ENCODE measurements around the gene ACR. TPM values are rescaled to one million over a fixed set of nuclear protein-coding genes. Genes with fewer than 3 reads are reported as not detected.

Gene ACR
- total RNA-seq, 1 donor from 2014 or later, result 0.45 TPM

- Mint-ChIP-seq H3K4me1 (ENCODE audit: low read depth) (no peaks in the 10 kb centered on the region), H3K27ac (ENCODE audit: unreplicated experiment) (no peak overlapping the region), H3K27me3 (ENCODE audit: low read depth) (no peaks in the 10 kb centered on the region), H3K9me3 (ENCODE audit: low read depth) (no peaks in the 10 kb centered on the region), H3K4me3 (ENCODE audit: unreplicated experiment) (no peak overlapping the region), H3K36me3 (ENCODE audit: low read depth) (peaks cover 4% of the 10 kb centered on the region)
- TF ChIP-seq CTCF (IDR thresholded peaks at IDR 0.05), result no peak
- no peak for DNase-seq (ENCODE audit: low spot score)
Measured at GRCh38 chr22:50708474-50708873, 29.5 kb upstream of the ACR start.

DNA sequence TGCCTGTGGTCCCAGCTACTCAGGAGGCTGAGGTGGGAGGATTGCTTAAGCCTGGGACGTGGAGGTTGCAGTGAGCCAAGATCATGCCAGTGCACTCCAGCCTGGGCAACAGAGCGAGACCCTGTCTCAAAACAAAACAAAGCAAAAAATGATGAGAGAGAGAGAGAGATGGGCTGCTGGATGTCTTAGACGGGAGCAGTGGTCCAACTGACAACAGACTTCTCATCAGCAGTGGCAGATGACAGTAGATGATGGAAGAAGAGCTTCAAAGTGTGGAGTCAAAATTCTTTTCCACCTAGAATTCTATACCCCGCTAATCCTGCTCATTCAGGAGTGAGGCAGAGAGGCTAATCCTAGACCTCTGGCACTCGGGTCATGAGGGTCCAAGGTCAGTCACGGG lies 29.0 kb upstream of the ACR start:
- Mint-ChIP-seq H3K36me3 (ENCODE audit: low read depth) (peaks cover 4% of the 10 kb centered on the region), H3K4me1 (ENCODE audit: low read depth) (no peaks in the 10 kb centered on the region), H3K27me3 (ENCODE audit: low read depth) (no peaks in the 10 kb centered on the region), H3K9me3 (ENCODE audit: low read depth) (no peaks in the 10 kb centered on the region), H3K4me3 (ENCODE audit: unreplicated experiment) (no peak overlapping the region), H3K27ac (ENCODE audit: unreplicated experiment) (no peak overlapping the region)
- no peak for TF ChIP-seq CTCF (IDR thresholded peaks at IDR 0.05)
- DNase-seq (ENCODE audit: low spot score), result no peak

GRCh38 chr22:50710221-50710620 lies 27.8 kb upstream of the ACR start:
- TF ChIP-seq CTCF (IDR thresholded peaks at IDR 0.05), result no peak
- H3K4me1 Mint-ChIP-seq (ENCODE audit: low read depth), result no peaks in the 10 kb centered on the region
- H3K27me3 Mint-ChIP-seq (ENCODE audit: low read depth), result no peaks in the 10 kb centered on the region
- H3K9me3 Mint-ChIP-seq (ENCODE audit: low read depth), result no peaks in the 10 kb centered on the region
- peaks cover 4% of the 10 kb centered on the region for H3K36me3 Mint-ChIP-seq (ENCODE audit: low read depth)
- no peak overlapping the region for H3K27ac Mint-ChIP-seq (ENCODE audit: unreplicated experiment)
- H3K4me3 Mint-ChIP-seq (ENCODE audit: unreplicated experiment), result no peak overlapping the region
- DNase-seq (ENCODE audit: low spot score), result peak; percentile 56

DNA sequence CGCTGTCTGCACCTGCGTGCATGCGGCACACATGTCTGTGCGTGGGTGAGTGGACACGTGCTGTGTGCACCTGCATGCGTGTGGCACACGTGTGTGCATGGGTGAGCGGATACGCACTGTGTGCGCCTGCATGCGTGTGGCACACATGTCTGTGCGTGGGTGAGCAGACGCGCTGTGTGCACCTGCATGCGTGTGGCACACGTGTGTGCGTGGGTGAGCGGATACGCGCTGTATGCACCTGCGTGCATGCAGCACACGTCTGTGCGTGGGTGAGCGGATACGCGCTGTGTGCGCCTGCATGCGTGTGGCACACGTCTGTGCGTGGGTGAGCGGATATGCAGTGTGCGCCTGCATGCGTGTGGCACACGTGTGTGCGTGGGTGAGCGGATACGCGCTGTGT lies 27.1 kb upstream of the ACR start:
- H3K4me3 Mint-ChIP-seq (ENCODE audit: unreplicated experiment), result no peak overlapping the region
- H3K4me1 Mint-ChIP-seq (ENCODE audit: low read depth), result no peaks in the 10 kb centered on the region
- TF ChIP-seq CTCF (IDR thresholded peaks at IDR 0.05), result no peak
- no peak overlapping the region for H3K27ac Mint-ChIP-seq (ENCODE audit: unreplicated experiment)
- no peaks in the 10 kb centered on the region for H3K27me3 Mint-ChIP-seq (ENCODE audit: low read depth)
- H3K36me3 Mint-ChIP-seq (ENCODE audit: low read depth), result peaks cover 4% of the 10 kb centered on the region
- peak; percentile 63 for DNase-seq (ENCODE audit: low spot score)
- H3K9me3 Mint-ChIP-seq (ENCODE audit: low read depth), result no peaks in the 10 kb centered on the region

- TF ChIP-seq CTCF (IDR thresholded peaks at IDR 0.05), result no peak
- H3K9me3 Mint-ChIP-seq (ENCODE audit: low read depth), result no peaks in the 10 kb centered on the region
- peak; percentile 69 for DNase-seq (ENCODE audit: low spot score)
- H3K4me3 Mint-ChIP-seq (ENCODE audit: unreplicated experiment), result no peak overlapping the region
- peaks cover 7% of the 10 kb centered on the region for H3K36me3 Mint-ChIP-seq (ENCODE audit: low read depth)
- H3K27me3 Mint-ChIP-seq (ENCODE audit: low read depth), result no peaks in the 10 kb centered on the region
- no peak overlapping the region for H3K27ac Mint-ChIP-seq (ENCODE audit: unreplicated experiment)
- no peaks in the 10 kb centered on the region for H3K4me1 Mint-ChIP-seq (ENCODE audit: low read depth)
Measured at GRCh38 chr22:50711446-50712340, 26.3 kb upstream of the ACR start.

All from chondrocyte (in vitro differentiated cells).